ENCODE data around the gene DZIP3.

DZIP3 gene, protein sequence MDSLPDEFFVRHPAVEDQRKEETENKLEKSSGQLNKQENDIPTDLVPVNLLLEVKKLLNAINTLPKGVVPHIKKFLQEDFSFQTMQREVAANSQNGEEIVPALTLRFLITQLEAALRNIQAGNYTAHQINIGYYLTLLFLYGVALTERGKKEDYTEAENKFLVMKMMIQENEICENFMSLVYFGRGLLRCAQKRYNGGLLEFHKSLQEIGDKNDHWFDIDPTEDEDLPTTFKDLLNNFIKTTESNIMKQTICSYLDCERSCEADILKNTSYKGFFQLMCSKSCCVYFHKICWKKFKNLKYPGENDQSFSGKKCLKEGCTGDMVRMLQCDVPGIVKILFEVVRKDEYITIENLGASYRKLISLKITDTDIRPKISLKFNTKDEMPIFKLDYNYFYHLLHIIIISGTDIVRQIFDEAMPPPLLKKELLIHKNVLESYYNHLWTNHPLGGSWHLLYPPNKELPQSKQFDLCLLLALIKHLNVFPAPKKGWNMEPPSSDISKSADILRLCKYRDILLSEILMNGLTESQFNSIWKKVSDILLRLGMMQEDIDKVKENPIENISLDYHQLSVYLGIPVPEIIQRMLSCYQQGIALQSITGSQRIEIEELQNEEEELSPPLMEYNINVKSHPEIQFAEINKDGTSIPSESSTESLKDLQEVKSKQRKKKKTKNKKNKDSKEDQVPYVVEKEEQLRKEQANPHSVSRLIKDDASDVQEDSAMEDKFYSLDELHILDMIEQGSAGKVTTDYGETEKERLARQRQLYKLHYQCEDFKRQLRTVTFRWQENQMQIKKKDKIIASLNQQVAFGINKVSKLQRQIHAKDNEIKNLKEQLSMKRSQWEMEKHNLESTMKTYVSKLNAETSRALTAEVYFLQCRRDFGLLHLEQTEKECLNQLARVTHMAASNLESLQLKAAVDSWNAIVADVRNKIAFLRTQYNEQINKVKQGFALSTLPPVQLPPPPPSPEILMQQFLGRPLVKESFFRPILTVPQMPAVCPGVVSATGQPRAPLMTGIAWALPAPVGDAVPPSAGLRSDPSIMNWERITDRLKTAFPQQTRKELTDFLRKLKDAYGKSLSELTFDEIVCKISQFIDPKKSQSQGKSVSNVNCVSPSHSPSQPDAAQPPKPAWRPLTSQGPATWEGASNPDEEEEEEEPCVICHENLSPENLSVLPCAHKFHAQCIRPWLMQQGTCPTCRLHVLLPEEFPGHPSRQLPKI

GRCh38 chr3:108589081-108589997 lies at the start of gene DZIP3, which contains the start of gene CIP2A:
Gene DZIP3, plus strand, starts transcription at chr3:108589722. Its CDS starts 15,685 bp downstream, at chr3:108605407.
Gene CIP2A, minus strand, starts transcription at chr3:108589438. Its CDS starts 63 bp downstream, at chr3:108589375.
- DNase-seq = peak; percentile 2 to 30

GRCh38 chr3:108546247-108546646 lies 43.3 kb upstream of the DZIP3 start:
- no peak for DNase-seq

DNA sequence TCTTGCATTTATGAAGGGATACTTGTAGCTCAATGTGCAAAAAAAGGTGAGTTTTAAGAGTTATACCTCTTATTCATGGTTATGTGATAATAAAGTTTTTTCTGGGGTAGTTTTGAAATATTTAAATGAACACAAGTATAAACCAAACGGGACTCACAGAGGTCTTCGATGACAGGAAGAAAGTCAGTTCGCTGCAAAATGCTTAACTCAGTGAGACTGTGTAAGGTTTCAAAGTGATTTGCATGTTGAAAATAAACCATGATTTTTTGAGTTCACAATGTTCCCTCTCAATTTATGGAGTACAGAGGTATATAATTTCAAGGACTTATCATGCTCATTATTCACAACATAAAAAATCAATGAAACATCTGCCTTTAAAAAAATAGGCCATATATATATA lies 42.8 kb upstream of the DZIP3 start:
- no peak for DNase-seq

DNA sequence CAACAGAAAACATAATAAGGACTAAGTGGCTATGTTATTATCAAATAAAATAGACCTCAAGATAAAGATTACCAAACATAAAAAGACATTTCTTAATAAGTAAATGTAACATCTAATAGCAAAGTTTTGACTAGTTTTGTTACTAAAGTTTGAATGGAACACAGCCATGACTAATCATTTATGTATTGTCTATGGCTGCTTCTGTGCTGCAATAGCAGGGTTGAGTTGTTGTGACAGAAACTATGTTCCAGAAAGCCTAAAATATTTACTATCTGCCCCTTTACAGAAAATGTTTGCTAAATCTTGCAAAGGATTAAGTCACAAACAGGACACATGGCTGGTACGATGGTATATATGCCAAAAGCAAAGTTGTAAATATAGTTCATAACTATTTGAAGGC lies 41.2 kb upstream of the DZIP3 start:
- DNase-seq = no peak

DNA sequence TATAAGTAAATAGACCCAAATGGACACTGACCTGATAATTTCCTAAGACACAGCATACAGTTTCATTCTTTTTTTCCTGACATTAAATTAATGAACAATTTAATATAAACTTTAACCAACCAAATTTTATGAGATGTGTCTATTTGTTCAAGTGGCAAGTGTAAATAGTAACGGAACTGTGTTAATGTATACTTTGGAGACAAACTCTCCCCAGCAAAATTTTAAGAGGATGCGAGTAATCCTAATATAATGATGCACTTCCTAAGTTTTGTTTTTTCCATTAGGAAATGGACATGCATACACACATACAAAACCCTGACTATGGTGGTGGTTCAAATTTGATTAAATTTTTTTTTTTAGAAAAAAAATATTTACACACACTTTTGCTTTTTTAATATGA lies 40.6 kb upstream of the DZIP3 start:
- no peak for DNase-seq

GRCh38 chr3:108552267-108553159 lies 37.0 kb upstream of the DZIP3 start:
- no peak for DNase-seq

- DNase-seq = no peak
Measured at GRCh38 chr3:108554229-108554628, 35.3 kb upstream of the DZIP3 start.

- DNase-seq = no peak
Measured at GRCh38 chr3:108554913-108555571, 34.5 kb upstream of the DZIP3 start.

DNA sequence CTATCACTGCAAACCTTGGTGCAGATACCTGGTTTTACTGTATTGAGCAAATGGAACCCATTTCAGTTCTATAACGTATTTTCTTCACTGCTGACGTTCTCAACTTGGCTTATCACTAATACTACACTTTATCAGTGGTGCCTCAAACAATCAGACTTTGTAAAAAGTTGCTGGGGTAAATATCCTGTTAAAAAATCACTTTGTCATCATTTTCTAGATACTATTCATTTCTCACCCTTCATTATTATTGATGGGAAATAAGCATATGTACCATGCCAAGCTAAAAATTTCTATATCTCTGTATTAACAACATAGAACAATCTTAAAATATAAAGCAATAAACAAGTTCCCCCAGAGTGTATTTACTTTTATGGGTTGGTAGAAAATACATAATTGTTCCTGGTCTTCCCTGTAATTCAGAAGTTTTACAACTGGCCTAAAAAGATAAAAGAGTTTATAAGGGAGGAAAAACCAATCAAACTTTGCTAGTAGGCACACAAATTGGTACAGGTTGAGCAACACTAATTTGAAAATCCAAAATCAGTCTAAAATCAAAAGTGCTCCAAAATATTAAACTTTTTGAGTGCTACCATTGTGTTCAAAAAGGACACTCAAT lies 33.4 kb upstream of the DZIP3 start:
- no peak for DNase-seq

GRCh38 chr3:108562565-108562964 lies 27.0 kb upstream of the DZIP3 start:
- no peak for DNase-seq

- no peak for DNase-seq
Measured at GRCh38 chr3:108564564-108564963, 25.0 kb upstream of the DZIP3 start.

DNA sequence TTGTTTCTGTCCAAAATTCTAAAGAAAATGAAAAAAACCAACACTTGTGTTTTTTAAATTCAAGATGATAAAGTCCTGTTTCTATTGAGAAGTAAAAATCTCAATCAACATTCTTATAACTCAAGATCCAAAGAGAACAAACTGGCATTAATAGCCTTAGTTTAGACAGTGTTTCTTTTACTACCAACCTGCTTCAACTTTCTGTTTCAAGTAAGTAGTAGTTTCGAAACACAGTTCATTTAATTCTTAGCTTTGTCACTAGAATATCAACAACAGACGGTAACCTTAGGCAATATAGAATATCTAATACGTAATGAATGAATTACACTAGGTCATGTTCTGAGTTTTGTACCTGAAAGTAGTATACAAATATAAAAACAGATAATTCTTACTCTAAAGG lies 24.0 kb upstream of the DZIP3 start:
- no peak for DNase-seq

DNA sequence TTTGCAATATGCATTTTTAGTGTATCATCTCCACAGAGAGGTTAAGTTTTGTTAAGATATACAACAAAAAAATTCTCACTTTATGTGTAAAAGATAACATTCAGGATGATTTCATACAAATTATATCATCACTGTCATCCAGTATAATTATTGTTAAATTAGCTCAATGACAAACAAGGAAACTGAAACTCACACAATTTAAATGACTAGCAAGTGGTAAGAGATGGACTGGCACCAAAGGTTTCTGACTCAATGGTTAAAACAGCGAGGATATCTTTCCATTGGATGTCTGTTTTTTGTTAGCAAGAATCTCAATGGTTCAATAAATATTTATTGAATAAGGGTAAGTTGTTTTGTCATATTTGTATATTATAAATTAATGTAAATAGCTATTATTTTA lies 22.9 kb upstream of the DZIP3 start:
- DNase-seq = no peak

GRCh38 chr3:108569336-108569735 lies 20.2 kb upstream of the DZIP3 start:
- no peak for DNase-seq

- no peak for DNase-seq
Measured at GRCh38 chr3:108578064-108578463, 11.5 kb upstream of the DZIP3 start.

GRCh38 chr3:108588601-108589000 lies 921 bp upstream of the DZIP3 start:
- no peak for DNase-seq

GRCh38 chr3:108589998-108590323 lies 439 bp downstream of the DZIP3 start:
- no peak for DNase-seq

- DNase-seq = no peak
Measured at GRCh38 chr3:108590460-108590859, 938 bp downstream of the DZIP3 start.

DNA sequence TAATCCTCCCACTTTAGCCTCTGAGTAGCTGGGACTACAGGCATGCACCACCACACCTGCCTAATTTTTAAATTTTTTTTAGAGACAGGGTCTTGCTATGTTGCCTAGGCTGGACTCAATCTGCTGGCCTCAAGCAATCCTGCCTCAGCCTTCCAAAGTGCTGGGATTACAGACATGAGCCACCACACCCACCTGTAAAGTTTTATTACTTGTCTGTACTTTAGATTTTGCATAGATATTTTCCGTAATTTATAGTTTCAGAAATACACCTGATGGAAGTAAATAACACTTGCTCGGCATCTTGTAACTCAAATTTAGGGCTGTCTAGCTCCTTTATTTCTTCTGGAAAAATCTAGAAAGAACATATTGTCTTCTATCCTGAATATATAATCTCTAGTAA lies 5.8 kb downstream of the DZIP3 start:
- no peak for DNase-seq

DNA sequence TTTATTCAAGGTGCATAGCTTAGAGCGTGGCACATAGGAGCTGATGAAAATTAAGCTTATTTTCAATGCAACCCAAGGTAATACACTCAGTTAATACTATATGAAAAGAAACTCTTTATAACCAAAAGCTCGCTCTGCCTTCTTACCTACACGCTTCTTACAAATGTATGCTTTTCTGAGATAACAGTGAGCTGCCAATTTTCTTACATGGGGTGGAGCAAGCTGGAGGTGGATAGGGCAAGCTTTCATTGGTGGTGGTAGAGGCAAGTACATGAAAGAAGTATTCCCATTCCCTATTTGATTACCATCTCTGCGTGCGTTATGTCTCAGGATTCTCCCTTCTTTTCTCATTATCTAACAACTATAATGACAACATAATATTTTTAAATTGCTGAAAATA lies 8.9 kb downstream of the DZIP3 start:
- DNase-seq = no peak
